DND-41 (cell line): Measurements from ENCODE around the gene ADM.

Source experiments
- CTCF ChIP-seq: IDR thresholded peaks from 2 replicates; pipeline ENCODE4 v1.5.1; 2012; ENCODE audit warnings: borderline replicate concordance, low read length, moderate library complexity, mild to moderate bottlenecking; ENCODE audit not compliant: poor library complexity, severe bottlenecking; ENCODE audit errors: extremely low read depth
- EZH2 ChIP-seq: IDR thresholded peaks from 3 replicates; pipeline ENCODE4 v1.6.1; 2012; ENCODE audit warnings: borderline replicate concordance, low read depth, mild to moderate bottlenecking, moderate library complexity, low read length, inconsistent platforms; ENCODE audit not compliant: severe bottlenecking

GRCh38 chr11:10288881-10289764 lies 15.8 kb upstream of the ADM start:
- no peak for TF ChIP-seq CTCF
- TF ChIP-seq EZH2, result no peak
